Hepatocyte (in vitro differentiated cells): Measurements from ENCODE around the gene ZKSCAN3.

Experiments
- CTCF ChIP-seq: fragments of 200-600 bp; sonication (generic); IDR thresholded peaks from 2 replicates; pipeline ENCODE4 v1.5.1; 2016; ENCODE audit warnings: antibody characterized with exemption, mild to moderate bottlenecking; ENCODE audit not compliant: poor library complexity
- EZH2 ChIP-seq: fragments of 200-600 bp; sonication (generic); IDR thresholded peaks from 2 replicates; pipeline ENCODE4 v1.6.1; 2016; ENCODE audit warnings: antibody characterized with exemption, mild to moderate bottlenecking, borderline replicate concordance
- EZH2phosphoT487 ChIP-seq: fragments of 200-600 bp; sonication (generic); IDR thresholded peaks from one replicate; pipeline ENCODE4 v1.6.1; 2018; ENCODE audit warnings: antibody characterized with exemption, mild to moderate bottlenecking, low read depth, moderate library complexity; ENCODE audit not compliant: unreplicated experiment, severe bottlenecking

DNA sequence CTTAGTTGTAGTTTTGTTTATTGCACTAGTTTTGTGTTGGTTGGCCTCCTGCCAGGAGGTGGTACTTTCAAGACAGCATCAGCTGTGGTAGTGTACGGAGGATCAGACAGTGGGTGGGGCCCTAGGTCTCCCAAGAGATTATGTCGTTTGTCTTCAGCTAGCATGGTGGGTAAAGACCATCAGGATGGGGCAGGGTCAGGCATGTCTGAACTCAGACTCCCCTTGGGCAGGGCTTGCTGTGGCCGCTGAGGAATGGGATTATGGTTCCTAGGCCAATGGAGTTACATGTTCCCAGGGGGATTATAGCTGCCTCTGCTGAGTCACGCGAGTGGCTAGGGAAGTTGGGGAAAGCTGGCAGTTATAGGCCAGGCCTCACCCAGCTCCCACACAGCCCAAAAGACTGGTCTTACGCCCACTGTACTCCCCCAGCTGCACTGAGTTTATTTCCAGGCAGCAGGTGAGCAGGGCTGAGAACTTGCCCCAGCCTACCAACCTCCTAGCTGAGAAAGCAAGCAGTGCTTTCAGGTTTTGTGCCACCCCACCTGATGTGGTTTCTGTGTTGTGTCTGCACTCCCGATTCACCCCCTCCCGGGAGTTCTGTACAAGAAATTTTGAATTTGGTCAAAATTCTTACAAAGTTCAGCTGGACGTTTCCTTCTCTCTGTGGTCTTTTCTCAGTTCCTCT, 38.5 kb upstream of the ZKSCAN3 start:
- TF ChIP-seq CTCF (no peak), EZH2 (no peak), EZH2phosphoT487 (no peak)
